ENCODE data around the gene EMP1.

The EMP1 gene

GRCh38 chr12:13258197-13258596 is 61.7 kb downstream of the EMP1 start:
- TF ChIP-seq SIN3A (IDR thresholded peaks at IDR 0.05; ENCODE audit: borderline replicate concordance, insufficient read depth, low read length) (no peak), FOXP2 (optimal IDR thresholded peaks at IDR 0.05; ENCODE audit: borderline replicate concordance, extremely low read depth, extremely low read length, insufficient read depth) (no peak), REST (IDR thresholded peaks at IDR 0.05; ENCODE audit: insufficient read depth in 1 of 2, low read depth in 2 of 2, low read length in 2 of 2) (no peak), TAF1 (IDR thresholded peaks at IDR 0.05; ENCODE audit: borderline replicate concordance, insufficient read depth, low read length) (no peak), POLR2AphosphoS5 (IDR thresholded peaks at IDR 0.05; ENCODE audit: low read depth, low read length) (no peak)

- no peak for TF ChIP-seq REST (IDR thresholded peaks at IDR 0.05; ENCODE audit: insufficient read depth in 1 of 2, low read depth in 2 of 2, low read length in 2 of 2)
- no peak for TF ChIP-seq TAF1 (IDR thresholded peaks at IDR 0.05; ENCODE audit: borderline replicate concordance, insufficient read depth, low read length)
These were observed 62.2 kb downstream of the EMP1 start for GRCh38 chr12:13258717-13259119.

GRCh38 chr12:13268581-13268980 is 72.1 kb downstream of the EMP1 start:
- TF ChIP-seq SIN3A (IDR thresholded peaks at IDR 0.05; ENCODE audit: borderline replicate concordance, insufficient read depth, low read length) (no peak), REST (IDR thresholded peaks at IDR 0.05; ENCODE audit: insufficient read depth in 1 of 2, low read depth in 2 of 2, low read length in 2 of 2) (no peak), TAF1 (IDR thresholded peaks at IDR 0.05; ENCODE audit: borderline replicate concordance, insufficient read depth, low read length) (no peak), FOXP2 (optimal IDR thresholded peaks at IDR 0.05; ENCODE audit: borderline replicate concordance, extremely low read depth, extremely low read length, insufficient read depth) (no peak), POLR2AphosphoS5 (IDR thresholded peaks at IDR 0.05; ENCODE audit: low read depth, low read length) (no peak)
